ENCODE measurements around the gene TPGS2. TPM values are rescaled to one million over a fixed set of nuclear protein-coding genes. Genes with fewer than 3 reads are reported as not detected.
A peak's percentile ranks its signal among the peaks of the same experiment; 100 is the strongest.

Gene TPGS2
- total and polyA plus RNA-seq, 2 of the 8 experiments (the other 6 are each of a cell fraction or from before 2014, with no cell fraction given): 151 to 273 TPM

- Histone ChIP-seq H2BK12ac (ENCODE audit: low read depth, low read length) (peak overlapping the region; percentile 97), H3K79me2 (ENCODE audit: control insufficient read depth in 1 of 2, insufficient read depth in 2 of 2, low read length in 2 of 2) (peaks cover 0 to 12% of the 10 kb centered on the region in 2 experiments; a peak in 3 of 4 replicates), H3K23me2 (ENCODE audit: low read depth, low read length) (peaks cover 7% of the 10 kb centered on the region), H4K8ac (ENCODE audit: extremely low read depth, insufficient read depth, low read length) (peak overlapping the region; percentile 82; the same call in 1 of the 2 replicates), H3K23ac (ENCODE audit: insufficient read length) (no peak overlapping the region), H2BK20ac (ENCODE audit: low read length) (no peak overlapping the region), H3K79me1 (ENCODE audit: low read depth, low read length) (no peaks in the 10 kb centered on the region; the same call in 1 of the 2 replicates), H3K9ac (replicated peaks in 1 of 4; ENCODE audit: extremely low read depth in 1 of 4, low read depth in 3 of 4, low read length in 3 of 4) (peak overlapping the region; percentile 70 to 95 (median 81)), H3K4me1 (replicated peaks in 1 of 4; ENCODE audit: control insufficient read depth in 3 of 4, insufficient read depth in 4 of 4, low read length in 3 of 4) (peaks cover 0 to 5% (median 2%) of the 10 kb centered on the region in 4 experiments; a peak in 1 of 7 replicates), H3K4me3 (ENCODE audit: extremely low read depth in 1 of 4, insufficient read depth in 2 of 4, low read depth in 3 of 4, low read length in 4 of 4) (peak overlapping the region; percentile 92 to 98 (median 95)), H3K27me3 (replicated peaks in 1 of 4; ENCODE audit: control insufficient read depth in 3 of 4, extremely low read depth in 1 of 4, insufficient read depth in 3 of 4, low read length in 3 of 4) (no peaks in the 10 kb centered on the region), H3K36me3 (ENCODE audit: control insufficient read depth in 2 of 4, insufficient read depth in 4 of 4, low read length in 3 of 4) (peaks cover 0 to under 1% (median 0%) of the 10 kb centered on the region in 4 experiments; a peak in 3 of 8 replicates), H3K18ac (ENCODE audit: extremely low read depth, low read length) (peak overlapping the region; percentile 94), H3K4me2 (ENCODE audit: insufficient read depth in 1 of 2, low read depth in 2 of 2, low read length in 2 of 2) (peak overlapping the region; percentile 71 to 95), H4K20me1 (replicated peaks in 1 of 2; ENCODE audit: control insufficient read depth in 1 of 2, insufficient read depth in 2 of 2, low read length in 2 of 2) (no peaks in the 10 kb centered on the region), H2AFZ (ENCODE audit: low read length) (peak overlapping the region; percentile 77), H2BK120ac (replicated peaks; ENCODE audit: low read depth, low read length) (no peak overlapping the region), H3K27ac (ENCODE audit: low read depth, low read length) (peak overlapping the region; percentile 68), H2BK5ac (ENCODE audit: low read depth, low read length) (peak overlapping the region; percentile 98), H4K5ac (ENCODE audit: insufficient read length, low read depth, low read length) (peak overlapping the region; percentile 73), H2AK5ac (ENCODE audit: low read depth, low read length) (no peak overlapping the region), H2BK15ac (ENCODE audit: low read length) (no peak overlapping the region), H3K4ac (replicated peaks; ENCODE audit: insufficient read length, low read depth, low read length) (peak overlapping the region; percentile 89), H3K14ac (ENCODE audit: insufficient read length) (no peak overlapping the region), H3K56ac (replicated peaks; ENCODE audit: insufficient read length, low read depth, low read length) (peak overlapping the region; percentile 70), H4K91ac (replicated peaks; ENCODE audit: insufficient read length, low read length) (peak overlapping the region; percentile 86), H3K9me3 (ENCODE audit: insufficient read depth in 2 of 2, low read depth in 1 of 2, low read length in 1 of 2) (no peaks in the 10 kb centered on the region)
- FAIRE-seq: peak; percentile 7
- no peak for DNase-seq (ENCODE audit: low read depth in 1 of 2, low spot score in 2 of 2)
- CTCF ChIA-PET (ENCODE audit: partially characterized antibody): interaction anchor here (0.6 to 2.6 kb wide), 7 partner anchors 11 to 851 kb away, joined by 3 to 14 read pairs (median 5); no protein-coding TSS in a partner anchor
- POLR2A ChIA-PET (ENCODE audit: partially characterized antibody): interaction anchor here (0.8 to 1.6 kb wide), 4 partner anchors 12 to 61 kb away, joined by 3 to 5 read pairs (median 4); no protein-coding TSS in a partner anchor
- WGBS, 2 experiments (ENCODE audit: extremely low coverage in 1 of 2, insufficient coverage in 1 of 2, insufficient read length in 1 of 2, insufficient replicate concordance in 2 of 2, low coverage in 1 of 2, low lambda C conversion rate in 2 of 2, missing lambda C conversion rate in 1 of 2): 3% methylated on average over 16 of the region's 18 CpGs; no CpG with 5 or more reads in 1 of the 2 experiments
- TF ChIP-seq TAF7 (optimal IDR thresholded peaks at IDR 0.05; ENCODE audit: borderline replicate concordance, low read depth, low read length): no peak
- no peak for TF ChIP-seq POU5F1 (IDR thresholded peaks at IDR 0.05; ENCODE audit: low read depth, low read length)
- peak; percentile 72 for TF ChIP-seq POLR2AphosphoS5 (IDR thresholded peaks at IDR 0.05; ENCODE audit: low read depth, low read length)
- TF ChIP-seq SIRT6 (IDR thresholded peaks at IDR 0.05; ENCODE audit: low read length): no peak
- TF ChIP-seq SIN3A (conservative IDR thresholded peaks at IDR 0.05 in 1 of 2, IDR thresholded peaks at IDR 0.05 in 1 of 2; ENCODE audit: low read depth in 1 of 2, low read length in 2 of 2): no peak
- TF ChIP-seq NANOG (IDR thresholded peaks at IDR 0.05; ENCODE audit: insufficient read depth, low read depth, low read length, poor library complexity, severe bottlenecking): no peak
- peak; percentile 79 for TF ChIP-seq SAP30 (IDR thresholded peaks at IDR 0.05; ENCODE audit: insufficient read depth, insufficient replicate concordance, low read length)
- no peak for TF ChIP-seq JUN (IDR thresholded peaks at IDR 0.05; ENCODE audit: low read depth, low read length)
- no peak for TF ChIP-seq CTBP2 (IDR thresholded peaks at IDR 0.05; ENCODE audit: borderline replicate concordance, insufficient read depth, insufficient read length, low read length)
- no peak for TF ChIP-seq EGR1 (IDR thresholded peaks at IDR 0.05; ENCODE audit: borderline replicate concordance, low read depth, low read length)
- TF ChIP-seq POLR2A (IDR thresholded peaks at IDR 0.05; ENCODE audit: control extremely low read depth in 1 of 2, low read depth in 2 of 2, low read length in 2 of 2): peak in 1 of 2 experiments; percentile 72; a peak in 2 of 3 replicates
- no peak for TF ChIP-seq CEBPB (IDR thresholded peaks at IDR 0.05; ENCODE audit: low read depth, low read length)
- TF ChIP-seq GTF2F1 (IDR thresholded peaks at IDR 0.05; ENCODE audit: borderline replicate concordance, low read depth, low read length): no peak
These were observed 609 bp downstream of the TPGS2 start for GRCh38 chr18:36828157-36828629.

Data from H1 (cell line).